GM18520 (cell line): ENCODE data around the gene NEXN.

ENCODE experiments used
- ATAC-seq: cut with Tn5 transposase; IDR thresholded peaks from one replicate; pipeline ENCODE4 v1.9.1; 2021; ENCODE audit not compliant: unreplicated experiment

Gene NEXN

GRCh38 chr1:77888081-77888780 lies at the start of gene NEXN:
Gene NEXN, plus strand, starts transcription at chr1:77888624. Its CDS starts 27,483 bp downstream, at chr1:77916107.
- no peak for ATAC-seq

- no peak for ATAC-seq
Measured at GRCh38 chr1:77841574-77841973, 46.9 kb upstream of the NEXN start.

GRCh38 chr1:77845951-77846350 lies 42.5 kb upstream of the NEXN start:
- ATAC-seq, result no peak

GRCh38 chr1:77846966-77847365 lies 41.5 kb upstream of the NEXN start:
- no peak for ATAC-seq

- ATAC-seq, result no peak
Measured at GRCh38 chr1:77847621-77848080, 40.8 kb upstream of the NEXN start.

- no peak for ATAC-seq
Measured at GRCh38 chr1:77850082-77850481, 38.3 kb upstream of the NEXN start.

GRCh38 chr1:77857552-77857951 lies 30.9 kb upstream of the NEXN start:
- ATAC-seq, result no peak

GRCh38 chr1:77858725-77859124 lies 29.7 kb upstream of the NEXN start:
- ATAC-seq, result no peak

- ATAC-seq, result no peak
Measured at GRCh38 chr1:77859248-77859647, 29.2 kb upstream of the NEXN start.

GRCh38 chr1:77866296-77866695 lies 22.1 kb upstream of the NEXN start:
- no peak for ATAC-seq

GRCh38 chr1:77872645-77873044 lies 15.8 kb upstream of the NEXN start:
- ATAC-seq, result no peak

- no peak for ATAC-seq
Measured at GRCh38 chr1:77873461-77873860, 15.0 kb upstream of the NEXN start.

- no peak for ATAC-seq
Measured at GRCh38 chr1:77874804-77875445, 13.5 kb upstream of the NEXN start.

GRCh38 chr1:77876884-77877283 lies 11.5 kb upstream of the NEXN start:
- no peak for ATAC-seq

- no peak for ATAC-seq
Measured at GRCh38 chr1:77881061-77881460, 7.4 kb upstream of the NEXN start.

GRCh38 chr1:77882411-77882810 lies 6.0 kb upstream of the NEXN start:
- ATAC-seq, result no peak

GRCh38 chr1:77888781-77889642 lies 588 bp downstream of the NEXN start:
- ATAC-seq, result no peak

GRCh38 chr1:77889671-77890070 lies 1.2 kb downstream of the NEXN start:
- ATAC-seq, result no peak

- no peak for ATAC-seq
Measured at GRCh38 chr1:77891200-77891599, 2.8 kb downstream of the NEXN start.

GRCh38 chr1:77899647-77900320 lies 11.4 kb downstream of the NEXN start:
- ATAC-seq, result no peak

GRCh38 chr1:77900687-77901293 lies 12.4 kb downstream of the NEXN start:
- ATAC-seq, result no peak
